GM06990 (cell line): ENCODE measurements around the gene PRR12.

Experiments used
- DNase-seq: peaks from one replicate; pipeline ENCODE4 v3.0.0-alpha.2; 2011; ENCODE audit not compliant: insufficient read length; ENCODE audit errors: extremely low read depth
- H3K27me3 ChIP-seq: replicated peaks from 2 replicates; pipeline ENCODE4 v1.6.0; 2011; ENCODE audit warnings: low read length; ENCODE audit not compliant: control insufficient read depth, insufficient read depth
- H3K36me3 ChIP-seq: 2 replicates; pipeline ENCODE4 v1.5.1; 2011; ENCODE audit warnings: low read length; ENCODE audit not compliant: control insufficient read depth, insufficient read depth
- H3K4me3 ChIP-seq: replicated peaks from 2 replicates; pipeline ENCODE4 v1.5.1; 2011; ENCODE audit warnings: low read depth, mild to moderate bottlenecking, control low read depth, low read length
- CTCF ChIP-seq: IDR thresholded peaks from 2 replicates; pipeline ENCODE4 v1.5.1; 2011; ENCODE audit warnings: low read length, control low read depth, mild to moderate bottlenecking, inconsistent platforms; ENCODE audit not compliant: insufficient read depth, poor library complexity, severe bottlenecking

Gene PRR12

GRCh38 chr19:49546825-49547565 is 44.0 kb upstream of the PRR12 start:
- peak; percentile 74 for TF ChIP-seq CTCF
- no peak for DNase-seq

DNA sequence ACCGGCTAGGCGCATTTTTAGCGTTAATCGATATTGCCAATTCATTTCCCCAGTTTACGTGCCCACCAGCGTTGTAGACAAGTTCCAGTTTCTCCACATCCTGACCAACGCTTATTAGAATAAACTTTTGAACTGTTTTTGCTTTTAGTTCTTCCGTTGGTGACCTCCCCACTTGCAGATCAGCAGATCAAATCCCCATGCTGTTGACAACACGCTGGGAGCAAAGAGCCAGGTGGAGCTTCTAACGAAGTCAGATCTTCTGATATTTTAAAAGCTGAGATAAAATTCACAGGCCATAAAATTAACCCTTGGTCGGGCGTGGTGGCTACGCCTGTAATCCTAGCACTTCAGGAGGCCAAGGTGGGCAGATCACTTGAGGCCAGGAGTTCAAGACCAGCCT is 41.9 kb upstream of the PRR12 start:
- H3K4me3 ChIP-seq = no peak overlapping the region
- DNase-seq = no peak
- TF ChIP-seq CTCF = no peak

More at GRCh38 chr19:49546825-49547565, 44.0 kb upstream of the PRR12 start:
- Histone ChIP-seq H3K27me3 (no peaks in the 10 kb centered on the region), H3K36me3 (no peaks in the 10 kb centered on the region), H3K4me3 (no peak overlapping the region)

DNA sequence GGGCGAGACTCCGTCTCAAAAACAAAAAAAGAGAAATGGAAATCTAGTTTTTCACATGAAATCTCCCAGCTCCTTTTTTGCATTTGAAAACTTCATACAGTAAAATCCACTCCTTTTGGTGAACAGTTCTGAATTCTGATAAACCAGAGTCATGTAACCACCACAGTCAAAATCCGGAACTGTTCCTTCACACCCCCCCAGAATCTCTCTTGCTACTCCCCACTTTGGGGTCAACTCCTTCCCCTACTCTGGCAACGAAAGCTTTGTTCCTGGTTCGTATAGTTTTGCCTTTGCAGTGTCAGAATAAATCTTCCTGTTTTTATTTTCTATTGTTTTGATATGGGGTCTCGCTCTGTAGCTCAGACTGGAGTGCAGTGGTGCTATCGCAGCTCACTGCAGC is 39.5 kb upstream of the PRR12 start:
- no peaks in the 10 kb centered on the region for H3K27me3 ChIP-seq
- no peak for TF ChIP-seq CTCF
- no peak for DNase-seq

More for the DNA sequence above, 41.9 kb upstream of the PRR12 start:
- Histone ChIP-seq H3K27me3 (no peaks in the 10 kb centered on the region), H3K36me3 (no peaks in the 10 kb centered on the region)

DNA sequence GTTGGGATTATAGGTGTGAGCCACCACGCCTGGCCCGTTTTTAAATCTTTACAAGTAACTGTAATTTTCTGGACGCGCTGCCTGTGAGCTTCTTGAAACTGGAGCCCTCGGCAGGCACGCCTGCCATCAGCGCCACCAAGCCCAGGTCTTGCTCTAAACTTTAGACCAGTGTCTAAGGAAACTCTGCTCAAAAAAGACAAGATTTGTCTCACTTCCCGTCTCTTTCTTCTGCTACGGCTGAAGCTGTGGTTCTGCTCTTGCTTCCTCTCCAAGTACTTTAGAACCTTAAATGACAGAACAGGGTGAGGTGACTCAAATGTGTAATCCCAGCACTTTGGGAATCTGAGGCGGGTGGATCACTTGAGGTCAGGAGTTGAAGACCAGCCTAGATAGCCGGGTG is 38.2 kb upstream of the PRR12 start:
- TF ChIP-seq CTCF = no peak
- H3K27me3 ChIP-seq = no peaks in the 10 kb centered on the region
- no peak for DNase-seq
- peaks cover 12% of the 10 kb centered on the region for H3K36me3 ChIP-seq
- H3K4me3 ChIP-seq = no peak overlapping the region

More for the DNA sequence above, 39.5 kb upstream of the PRR12 start:
- Histone ChIP-seq H3K36me3 (peaks cover 5% of the 10 kb centered on the region), H3K4me3 (no peak overlapping the region)

GRCh38 chr19:49553451-49554271 is 37.3 kb upstream of the PRR12 start:
- H3K36me3 ChIP-seq = peaks cover 16% of the 10 kb centered on the region

More at GRCh38 chr19:49553451-49554271, 37.3 kb upstream of the PRR12 start:
- Histone ChIP-seq H3K4me3 (no peak overlapping the region), H3K27me3 (no peaks in the 10 kb centered on the region)
- no peak for TF ChIP-seq CTCF
- no peak for DNase-seq
